Mammary epithelial cell (primary cell): ENCODE measurements around the gene CLSTN3.

Experiments
- EZH2 ChIP-seq: IDR thresholded peaks from 2 replicates; pipeline ENCODE4 v1.6.1; 2012; ENCODE audit warnings: low read length, inconsistent platforms, borderline replicate concordance
- TF ChIP-seq, protein P1 (sequence below), 2 donors: IDR thresholded peaks in 1 of 2; conservative IDR thresholded peaks in 1 of 2; 2 replicates each; pipeline ENCODE4 v1.5.1; 2011 to 2012; ENCODE audit warnings: inconsistent platforms in 2 of 2, low read length in 2 of 2, mild to moderate bottlenecking in 2 of 2, control low read depth in 1 of 2, low read depth in 1 of 2; ENCODE audit not compliant: insufficient read depth in 1 of 2; ENCODE audit errors: extremely low read depth in 1 of 2

DNA sequence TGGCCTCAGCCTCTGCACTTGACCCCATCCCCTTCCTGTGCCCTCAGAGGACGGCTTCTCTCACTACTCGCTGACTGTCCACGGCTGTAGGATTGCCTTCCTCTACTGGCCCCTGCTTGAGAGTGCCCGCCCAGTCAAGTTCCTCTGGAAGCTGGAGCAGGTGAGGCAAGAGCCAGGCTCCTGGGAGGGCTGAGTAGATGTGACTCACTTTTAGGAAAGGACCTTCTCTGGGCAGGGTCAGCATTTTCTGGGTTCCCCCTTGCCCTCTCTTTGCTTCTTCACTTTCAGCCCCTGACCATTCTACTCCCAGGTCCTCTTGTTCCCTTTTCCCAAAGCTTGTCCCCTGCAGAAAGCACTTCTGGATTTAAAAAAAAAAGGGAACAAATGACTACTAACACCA lies 7.7 kb downstream of the CLSTN3 start:
- no peak for TF ChIP-seq EZH2
- TF ChIP-seq, protein P1, sequence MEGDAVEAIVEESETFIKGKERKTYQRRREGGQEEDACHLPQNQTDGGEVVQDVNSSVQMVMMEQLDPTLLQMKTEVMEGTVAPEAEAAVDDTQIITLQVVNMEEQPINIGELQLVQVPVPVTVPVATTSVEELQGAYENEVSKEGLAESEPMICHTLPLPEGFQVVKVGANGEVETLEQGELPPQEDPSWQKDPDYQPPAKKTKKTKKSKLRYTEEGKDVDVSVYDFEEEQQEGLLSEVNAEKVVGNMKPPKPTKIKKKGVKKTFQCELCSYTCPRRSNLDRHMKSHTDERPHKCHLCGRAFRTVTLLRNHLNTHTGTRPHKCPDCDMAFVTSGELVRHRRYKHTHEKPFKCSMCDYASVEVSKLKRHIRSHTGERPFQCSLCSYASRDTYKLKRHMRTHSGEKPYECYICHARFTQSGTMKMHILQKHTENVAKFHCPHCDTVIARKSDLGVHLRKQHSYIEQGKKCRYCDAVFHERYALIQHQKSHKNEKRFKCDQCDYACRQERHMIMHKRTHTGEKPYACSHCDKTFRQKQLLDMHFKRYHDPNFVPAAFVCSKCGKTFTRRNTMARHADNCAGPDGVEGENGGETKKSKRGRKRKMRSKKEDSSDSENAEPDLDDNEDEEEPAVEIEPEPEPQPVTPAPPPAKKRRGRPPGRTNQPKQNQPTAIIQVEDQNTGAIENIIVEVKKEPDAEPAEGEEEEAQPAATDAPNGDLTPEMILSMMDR (conservative IDR thresholded peaks at IDR 0.05 in 1 of 2, IDR thresholded peaks at IDR 0.05 in 1 of 2; ENCODE audit: extremely low read depth in 1 of 2, insufficient read depth in 1 of 2, low read depth in 1 of 2, low read length in 2 of 2), result no peak
